ENCODE data around the gene SEPTIN10.

Gene SEPTIN10

GRCh38 chr2:109613922-109614714 is at the start of gene SEPTIN10, which contains the start of gene SOWAHC:
Gene SEPTIN10 (minus strand): TSS chr2:109613966. CDS start chr2:109613827, 139 bp downstream.
Gene SOWAHC (plus strand): TSS chr2:109614364. CDS start chr2:109614490, 126 bp downstream.
- Mint-ChIP-seq H3K27ac (no peak within 1 kb of the TSS), H3K9me3 (peaks cover 1% of the 10 kb centered on the region), H3K27me3 (peaks cover 23% of the 10 kb centered on the region), H3K36me3 (peaks cover 2% of the 10 kb centered on the region), H3K4me3 (peak within 1 kb of the TSS; percentile 71), H3K4me1 (no peaks in the 10 kb centered on the region)
- DNase-seq (ENCODE audit: low spot score in 2 of 2) (peak; percentile 3 to 29), ATAC-seq (ENCODE audit: low read depth) (peak; percentile 70)

DNA sequence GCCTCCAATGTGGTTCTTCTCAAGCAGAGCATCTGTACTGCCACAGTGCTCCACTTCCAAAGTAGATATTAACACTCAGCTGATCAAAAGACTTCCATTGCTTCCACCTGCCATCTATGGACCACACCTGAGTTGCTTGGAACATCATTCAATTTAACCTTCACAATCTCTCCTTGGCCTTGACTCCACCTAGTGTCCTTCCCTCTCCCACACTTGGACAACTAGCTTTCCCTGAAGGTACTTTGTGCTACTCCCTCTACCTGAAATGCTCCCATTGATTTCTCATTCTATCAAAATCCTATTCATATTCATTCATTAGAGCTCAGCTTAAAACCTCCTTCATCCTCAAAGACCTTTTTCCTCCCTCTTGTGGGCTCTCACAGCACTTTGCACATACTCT is 49.1 kb upstream of the SEPTIN10 start:
- no peak overlapping the region for H3K27ac Mint-ChIP-seq
- H3K36me3 Mint-ChIP-seq: no peaks in the 10 kb centered on the region
- no peaks in the 10 kb centered on the region for H3K9me3 Mint-ChIP-seq

DNA sequence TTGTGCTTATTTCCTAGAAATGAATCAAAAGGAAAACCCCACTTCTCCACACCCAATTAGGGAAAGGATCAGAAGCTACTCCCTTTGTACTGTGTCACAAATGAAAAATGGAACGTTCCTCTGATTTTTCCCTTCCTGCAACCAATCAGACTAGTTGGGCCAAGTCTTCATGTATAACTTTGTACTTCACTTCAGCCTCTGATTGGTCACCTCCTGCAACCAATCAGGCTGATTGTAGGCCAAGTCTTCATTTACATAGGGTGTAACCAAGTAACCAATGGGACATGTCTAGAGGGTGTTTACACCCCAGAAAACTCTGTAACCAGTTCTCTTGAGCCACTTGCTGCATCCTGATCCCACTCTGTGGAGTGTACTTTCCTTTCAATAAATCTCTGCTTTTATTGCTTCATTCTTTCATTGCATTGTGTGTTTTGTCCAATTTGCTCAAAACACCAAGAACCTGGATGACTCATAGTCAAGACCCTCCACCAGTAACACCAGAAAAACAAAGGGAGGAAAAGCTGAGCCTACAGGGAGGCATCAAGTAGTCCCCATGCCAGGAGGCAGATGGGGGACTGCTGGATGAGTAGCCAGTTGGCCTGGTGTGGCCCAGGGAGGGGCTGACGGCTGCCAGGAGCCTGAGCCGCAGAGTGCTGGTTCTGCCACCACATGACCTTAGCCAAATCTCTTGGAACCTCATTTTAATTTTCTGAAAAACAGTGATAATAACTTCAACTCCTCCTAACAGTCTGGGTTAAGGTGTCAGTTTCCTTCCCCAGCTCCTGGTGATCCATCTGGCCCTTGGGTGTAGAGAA is 46.5 kb upstream of the SEPTIN10 start:
- DNase-seq (ENCODE audit: low spot score in 2 of 2): no peak
- Mint-ChIP-seq H3K36me3 (no peaks in the 10 kb centered on the region), H3K4me3 (no peak overlapping the region), H3K27ac (no peak overlapping the region), H3K9me3 (no peaks in the 10 kb centered on the region), H3K27me3 (peaks cover 2% of the 10 kb centered on the region), H3K4me1 (no peaks in the 10 kb centered on the region)
- ATAC-seq (ENCODE audit: low read depth): no peak

More for the DNA sequence above, 49.1 kb upstream of the SEPTIN10 start:
- Mint-ChIP-seq H3K4me3 (no peak overlapping the region), H3K4me1 (no peaks in the 10 kb centered on the region), H3K27me3 (peaks cover 2% of the 10 kb centered on the region)
- DNase-seq (ENCODE audit: low spot score in 2 of 2): no peak
- ATAC-seq (ENCODE audit: low read depth): no peak

GRCh38 chr2:109659396-109660045 is 45.8 kb upstream of the SEPTIN10 start:
- no peak overlapping the region for H3K4me3 Mint-ChIP-seq
- no peaks in the 10 kb centered on the region for H3K4me1 Mint-ChIP-seq
- no peaks in the 10 kb centered on the region for H3K9me3 Mint-ChIP-seq
- no peak overlapping the region for H3K27ac Mint-ChIP-seq
- no peak for DNase-seq (ENCODE audit: low spot score in 2 of 2)
- no peaks in the 10 kb centered on the region for H3K36me3 Mint-ChIP-seq
- no peak for ATAC-seq (ENCODE audit: low read depth)
- peaks cover 2% of the 10 kb centered on the region for H3K27me3 Mint-ChIP-seq

- H3K27ac Mint-ChIP-seq: no peak overlapping the region
- no peak for ATAC-seq (ENCODE audit: low read depth)
- no peaks in the 10 kb centered on the region for H3K9me3 Mint-ChIP-seq
- no peaks in the 10 kb centered on the region for H3K4me1 Mint-ChIP-seq
- DNase-seq (ENCODE audit: low spot score in 2 of 2): no peak
- no peaks in the 10 kb centered on the region for H3K27me3 Mint-ChIP-seq
- no peaks in the 10 kb centered on the region for H3K36me3 Mint-ChIP-seq
- no peak overlapping the region for H3K4me3 Mint-ChIP-seq
Measured at GRCh38 chr2:109655287-109655686, 41.5 kb upstream of the SEPTIN10 start.

DNA sequence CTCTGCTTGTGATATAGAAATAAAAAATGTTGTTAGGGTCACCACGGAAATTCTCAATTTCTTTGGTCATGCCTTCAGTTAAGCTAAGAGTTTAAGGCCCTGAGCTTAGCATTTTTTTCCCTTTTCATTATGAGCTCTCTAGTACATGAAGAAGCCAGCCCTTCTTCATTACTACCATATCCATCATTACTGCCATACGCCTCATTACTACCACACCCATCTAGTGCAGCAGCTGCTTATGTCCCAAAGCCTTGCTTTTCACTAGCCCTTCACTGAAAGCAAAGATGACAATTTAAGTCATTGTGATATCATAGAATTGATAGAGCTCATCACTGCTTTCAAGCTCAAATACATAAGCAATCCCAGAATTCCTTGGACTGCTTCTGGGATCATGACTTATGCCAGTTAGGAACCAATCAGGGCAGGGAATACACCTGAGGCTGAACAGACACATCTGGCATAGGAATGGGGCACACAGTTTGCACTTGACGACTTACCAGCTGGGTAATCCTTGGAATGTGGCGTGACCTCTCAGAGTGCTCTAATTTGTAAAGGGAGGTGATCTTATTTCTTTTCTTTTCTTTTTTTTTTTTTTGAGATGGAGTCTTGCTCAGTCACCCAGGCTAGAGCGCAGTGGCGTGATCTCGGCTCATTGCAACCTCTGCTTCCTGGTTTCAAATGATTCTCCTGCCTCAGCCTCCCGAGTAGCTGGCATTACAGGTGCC is 40.7 kb upstream of the SEPTIN10 start:
- no peak for ATAC-seq (ENCODE audit: low read depth)
- no peak for DNase-seq (ENCODE audit: low spot score in 2 of 2)
- H3K4me1 Mint-ChIP-seq: no peaks in the 10 kb centered on the region
- H3K27me3 Mint-ChIP-seq: no peaks in the 10 kb centered on the region
- H3K36me3 Mint-ChIP-seq: no peaks in the 10 kb centered on the region
- no peaks in the 10 kb centered on the region for H3K9me3 Mint-ChIP-seq
- H3K4me3 Mint-ChIP-seq: no peak overlapping the region
- no peak overlapping the region for H3K27ac Mint-ChIP-seq

- H3K27ac Mint-ChIP-seq: no peak overlapping the region
- no peak for ATAC-seq (ENCODE audit: low read depth)
- H3K4me1 Mint-ChIP-seq: no peaks in the 10 kb centered on the region
- no peak for DNase-seq (ENCODE audit: low spot score in 2 of 2)
- no peaks in the 10 kb centered on the region for H3K36me3 Mint-ChIP-seq
- no peak overlapping the region for H3K4me3 Mint-ChIP-seq
- H3K9me3 Mint-ChIP-seq: no peaks in the 10 kb centered on the region
- H3K27me3 Mint-ChIP-seq: no peaks in the 10 kb centered on the region
Measured at GRCh38 chr2:109649736-109650695, 36.2 kb upstream of the SEPTIN10 start.

DNA sequence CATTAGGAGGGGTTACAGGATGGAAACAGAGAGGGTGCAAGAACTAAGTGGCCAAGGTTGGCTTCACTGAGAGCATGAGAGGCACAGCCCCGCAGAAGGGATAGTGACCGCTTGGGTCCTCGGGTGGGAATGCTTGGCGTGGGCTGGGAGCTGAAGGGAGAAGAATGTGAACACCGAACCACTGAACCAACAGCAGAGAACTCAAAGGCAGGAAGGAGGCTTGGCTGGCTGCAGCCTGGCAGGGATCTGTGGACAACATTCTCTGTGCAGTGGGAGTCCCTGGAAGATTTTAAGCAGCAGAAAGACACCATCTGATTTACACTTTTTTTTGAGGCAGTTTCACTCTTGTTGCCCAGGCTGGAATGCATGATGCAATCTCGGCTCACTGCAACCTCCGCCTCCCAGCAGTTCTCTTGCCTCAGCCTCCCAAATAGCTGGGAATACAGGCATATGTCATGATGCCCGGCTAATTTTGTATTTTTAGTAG is 34.3 kb upstream of the SEPTIN10 start:
- no peaks in the 10 kb centered on the region for H3K36me3 Mint-ChIP-seq
- H3K9me3 Mint-ChIP-seq: no peaks in the 10 kb centered on the region
- H3K4me1 Mint-ChIP-seq: no peaks in the 10 kb centered on the region
- H3K4me3 Mint-ChIP-seq: no peak overlapping the region
- no peak for DNase-seq (ENCODE audit: low spot score in 2 of 2)
- ATAC-seq (ENCODE audit: low read depth): no peak
- H3K27ac Mint-ChIP-seq: no peak overlapping the region
- no peaks in the 10 kb centered on the region for H3K27me3 Mint-ChIP-seq

GRCh38 chr2:109647636-109648035 is 33.9 kb upstream of the SEPTIN10 start:
- no peaks in the 10 kb centered on the region for H3K36me3 Mint-ChIP-seq
- DNase-seq (ENCODE audit: low spot score in 2 of 2) (no peak), ATAC-seq (ENCODE audit: low read depth) (no peak)
- no peaks in the 10 kb centered on the region for H3K9me3 Mint-ChIP-seq
- no peak overlapping the region for H3K4me3 Mint-ChIP-seq
- H3K27ac Mint-ChIP-seq: no peak overlapping the region
- no peaks in the 10 kb centered on the region for H3K27me3 Mint-ChIP-seq
- no peaks in the 10 kb centered on the region for H3K4me1 Mint-ChIP-seq

DNA sequence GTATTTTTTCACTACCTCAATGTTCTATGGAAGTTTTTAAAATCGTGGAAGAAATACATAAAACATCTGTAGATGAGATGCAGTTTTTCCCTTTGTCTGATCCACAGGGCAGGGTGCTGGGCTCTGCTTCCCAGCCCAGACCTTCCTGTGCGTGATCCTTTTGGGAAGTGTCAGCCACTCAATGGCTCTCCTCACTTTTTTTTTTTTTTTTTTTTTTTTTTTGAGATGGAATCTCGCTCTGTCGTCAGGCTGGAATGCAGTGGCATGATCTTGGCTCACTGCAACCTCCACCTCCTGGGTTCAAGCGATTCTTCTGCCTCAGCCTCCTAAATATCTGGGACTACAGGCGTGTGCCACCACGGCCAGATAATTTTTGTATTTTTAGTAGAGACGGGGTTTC is 33.2 kb upstream of the SEPTIN10 start:
- DNase-seq (ENCODE audit: low spot score in 2 of 2) (no peak), ATAC-seq (ENCODE audit: low read depth) (no peak)
- Mint-ChIP-seq H3K36me3 (no peaks in the 10 kb centered on the region), H3K4me1 (no peaks in the 10 kb centered on the region), H3K27me3 (no peaks in the 10 kb centered on the region), H3K27ac (no peak overlapping the region), H3K4me3 (no peak overlapping the region), H3K9me3 (no peaks in the 10 kb centered on the region)

DNA sequence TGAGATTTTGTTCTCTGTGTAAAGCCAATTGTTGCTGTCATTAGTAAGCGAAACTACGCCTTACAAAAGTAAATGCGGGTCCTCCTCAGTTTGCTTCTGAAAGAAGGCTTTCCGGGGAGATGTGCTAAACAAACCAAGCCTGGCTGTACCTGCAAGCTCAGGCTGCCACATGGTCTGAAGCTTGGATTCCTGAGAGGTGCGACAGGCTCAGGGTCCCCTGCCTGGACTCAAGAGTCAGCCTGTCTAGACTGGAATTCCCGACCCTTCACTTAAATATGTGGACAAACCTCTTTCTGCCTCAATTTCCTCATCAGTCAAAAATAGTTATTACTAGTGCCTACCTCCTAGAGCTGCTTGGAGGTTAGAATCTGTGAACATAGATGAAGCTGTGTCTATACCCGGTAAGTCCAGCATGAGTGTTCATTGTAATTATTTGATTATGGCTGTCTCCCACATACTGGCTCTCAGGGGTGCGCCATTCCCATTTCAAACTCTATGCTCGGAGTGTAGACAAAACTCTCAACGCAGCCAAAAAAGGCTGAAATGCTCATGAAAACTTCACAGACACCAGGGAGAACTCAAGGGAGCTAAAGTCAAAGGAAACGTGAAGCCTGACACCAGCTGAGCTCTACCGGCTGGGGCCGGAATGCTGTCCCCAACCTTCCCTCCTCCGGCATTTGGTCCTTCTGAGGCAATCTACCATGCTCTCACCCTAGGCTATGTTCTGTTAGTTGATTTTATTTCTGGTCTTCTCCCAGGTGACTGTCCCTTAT is 31.8 kb upstream of the SEPTIN10 start:
- no peaks in the 10 kb centered on the region for H3K4me1 Mint-ChIP-seq
- no peak for ATAC-seq (ENCODE audit: low read depth)
- no peak for DNase-seq (ENCODE audit: low spot score in 2 of 2)
- no peak overlapping the region for H3K4me3 Mint-ChIP-seq
- no peaks in the 10 kb centered on the region for H3K36me3 Mint-ChIP-seq
- H3K27me3 Mint-ChIP-seq: no peaks in the 10 kb centered on the region
- no peak overlapping the region for H3K27ac Mint-ChIP-seq
- no peaks in the 10 kb centered on the region for H3K9me3 Mint-ChIP-seq

- Mint-ChIP-seq H3K4me1 (no peaks in the 10 kb centered on the region), H3K36me3 (no peaks in the 10 kb centered on the region), H3K4me3 (no peak overlapping the region), H3K27me3 (no peaks in the 10 kb centered on the region), H3K9me3 (no peaks in the 10 kb centered on the region), H3K27ac (no peak overlapping the region)
- DNase-seq (ENCODE audit: low spot score in 2 of 2) (no peak), ATAC-seq (ENCODE audit: low read depth) (no peak)
Measured at GRCh38 chr2:109644571-109645275, 31.0 kb upstream of the SEPTIN10 start.

All from memory B cell (primary cell).